KMS-11 (cell line): ENCODE results near the gene ACTN4.

Experiments used
- H2AFZ ChIP-seq: fragments of 200-600 bp; sonication (generic); 2 replicates; pipeline ENCODE4 v1.6.1; 2016; ENCODE audit warnings: antibody characterized with exemption, mixed run types, low read depth
- H3K27ac ChIP-seq: fragments of 200-600 bp; sonication (generic); 2 replicates; pipeline ENCODE4 v1.6.1; 2016; ENCODE audit warnings: mild to moderate bottlenecking, mixed run types
- H3K27me3 ChIP-seq: fragments of 200-600 bp; sonication (generic); 2 replicates; pipeline ENCODE4 v1.6.1; 2017; ENCODE audit warnings: mild to moderate bottlenecking, low read depth, mixed run types, moderate library complexity; ENCODE audit not compliant: insufficient read depth
- H3K36me3 ChIP-seq: fragments of 200-600 bp; sonication (generic); 2 replicates; pipeline ENCODE4 v1.6.1; 2017; ENCODE audit warnings: mild to moderate bottlenecking, mixed run types; ENCODE audit not compliant: insufficient read depth
- H3K4me1 ChIP-seq: fragments of 200-600 bp; sonication (generic); 2 replicates; pipeline ENCODE4 v1.6.1; 2016; ENCODE audit warnings: mild to moderate bottlenecking, low read depth, mixed run types; ENCODE audit not compliant: poor library complexity, severe bottlenecking
- H3K4me2 ChIP-seq: fragments of 200-600 bp; sonication (generic); 2 replicates; pipeline ENCODE4 v1.7.0; 2016; ENCODE audit warnings: mild to moderate bottlenecking, mixed run types
- H3K4me3 ChIP-seq: fragments of 200-600 bp; sonication (generic); IDR thresholded peaks from 2 replicates; pipeline ENCODE4 v1.6.1; 2017; ENCODE audit warnings: low read depth, low read length, mixed read lengths; ENCODE audit not compliant: insufficient read depth
- H3K79me2 ChIP-seq: fragments of 200-600 bp; sonication (generic); 2 replicates; pipeline ENCODE4 v1.6.1; 2016; ENCODE audit warnings: low read depth, mixed run types; ENCODE audit not compliant: insufficient read depth
- H3K9ac ChIP-seq: fragments of 200-600 bp; sonication (generic); 2 replicates; pipeline ENCODE4 v1.6.1; 2016; ENCODE audit warnings: mild to moderate bottlenecking, mixed run types
- H4K20me1 ChIP-seq: fragments of 200-600 bp; sonication (generic); 2 replicates; pipeline ENCODE4 v1.6.1; 2016; ENCODE audit warnings: mild to moderate bottlenecking, mixed run types; ENCODE audit not compliant: insufficient read depth
- CTCF ChIP-seq: fragments of 200-600 bp; sonication (generic); conservative IDR thresholded peaks from 2 replicates; pipeline ENCODE4 v1.6.1; 2017; ENCODE audit warnings: low read depth, mild to moderate bottlenecking, antibody characterized with exemption, low read length, moderate library complexity, mixed read lengths

ACTN4 gene

GRCh38 chr19:38662537-38663155, 15.2 kb downstream of the ACTN4 start:
- Histone ChIP-seq H4K20me1 (no peaks in the 10 kb centered on the region), H3K4me2 (no peak overlapping the region), H2AFZ (no peak overlapping the region), H3K4me1 (no peaks in the 10 kb centered on the region), H3K4me3 (no peak overlapping the region), H3K36me3 (no peaks in the 10 kb centered on the region), H3K27ac (no peak overlapping the region), H3K9ac (no peak overlapping the region), H3K79me2 (peaks cover 87% of the 10 kb centered on the region), H3K27me3 (no peaks in the 10 kb centered on the region)
- TF ChIP-seq CTCF = no peak

- no peak overlapping the region for H3K27ac ChIP-seq
- no peaks in the 10 kb centered on the region for H4K20me1 ChIP-seq
- no peaks in the 10 kb centered on the region for H3K4me1 ChIP-seq
- H3K4me2 ChIP-seq = no peak overlapping the region
- no peak for TF ChIP-seq CTCF
- no peak overlapping the region for H2AFZ ChIP-seq
- H3K36me3 ChIP-seq = no peaks in the 10 kb centered on the region
- peaks cover 82% of the 10 kb centered on the region for H3K79me2 ChIP-seq
- H3K9ac ChIP-seq = no peak overlapping the region
- H3K4me3 ChIP-seq = no peak overlapping the region
- no peaks in the 10 kb centered on the region for H3K27me3 ChIP-seq
Observed at GRCh38 chr19:38663156-38663651, 15.8 kb downstream of the ACTN4 start.

- Histone ChIP-seq H3K4me1 (no peaks in the 10 kb centered on the region), H3K4me2 (no peak overlapping the region), H3K36me3 (no peaks in the 10 kb centered on the region), H3K9ac (no peak overlapping the region), H3K27me3 (no peaks in the 10 kb centered on the region), H3K27ac (no peak overlapping the region), H4K20me1 (no peaks in the 10 kb centered on the region), H2AFZ (no peak overlapping the region), H3K4me3 (no peak overlapping the region), H3K79me2 (peaks cover 77% of the 10 kb centered on the region)
- TF ChIP-seq CTCF = no peak
Observed at GRCh38 chr19:38663957-38664502, 16.6 kb downstream of the ACTN4 start.

GRCh38 chr19:38664503-38665211, 17.2 kb downstream of the ACTN4 start:
- no peaks in the 10 kb centered on the region for H3K27me3 ChIP-seq
- H3K4me2 ChIP-seq = no peak overlapping the region
- no peak overlapping the region for H3K4me3 ChIP-seq
- peaks cover 3% of the 10 kb centered on the region for H3K4me1 ChIP-seq
- no peaks in the 10 kb centered on the region for H3K36me3 ChIP-seq
- no peak for TF ChIP-seq CTCF
- H2AFZ ChIP-seq = no peak overlapping the region
- H3K9ac ChIP-seq = no peak overlapping the region
- H3K27ac ChIP-seq = no peak overlapping the region
- H3K79me2 ChIP-seq = peaks cover 73% of the 10 kb centered on the region
- no peaks in the 10 kb centered on the region for H4K20me1 ChIP-seq
